Brain microvascular endothelial cell (primary cell): ENCODE measurements around the gene HEYL.
A peak's percentile ranks its signal among the peaks of the same experiment; 100 is the strongest.
"Not testable (repeated sequence)": the region's sequence is repeated elsewhere in the genome, so short reads cannot be mapped to it uniquely, and the experiment has no call there.

ENCODE experiments used
- DNase-seq: peaks from one replicate; pipeline ENCODE4 v3.0.0-alpha.2; 2020
- H3K27ac ChIP-seq: fragments of 250-450 bp; sonication (Bioruptor Pico); 2 replicates; pipeline ENCODE4 v1.5.1; 2020; ENCODE audit warnings: mild to moderate bottlenecking, moderate library complexity
- H3K27me3 ChIP-seq: fragments of 250-450 bp; sonication (Bioruptor Pico); replicated peaks from 2 replicates; pipeline ENCODE4 v1.5.1; 2020; ENCODE audit warnings: mild to moderate bottlenecking
- H3K36me3 ChIP-seq: fragments of 250-450 bp; sonication (Bioruptor Pico); replicated peaks from 2 replicates; pipeline ENCODE4 v1.5.1; 2020; ENCODE audit warnings: mild to moderate bottlenecking
- H3K4me3 ChIP-seq: 2 replicates; pipeline ENCODE4 v1.5.1; 2011; ENCODE audit warnings: low read depth, mild to moderate bottlenecking, control low read depth, low read length, moderate library complexity
- in situ Hi-C: cut with HindIII; loops from 2 replicates; pipeline ENCODE4 v1.10.0; 2017; ENCODE audit warnings: low sequenced_read_pairs, low pct_ligation_motif_present
- TF ChIP-seq, protein P1 (sequence below): IDR thresholded peaks from 2 replicates; pipeline ENCODE4 v1.5.1; 2011; ENCODE audit warnings: low read depth, mild to moderate bottlenecking, moderate library complexity, low read length, control low read depth, inconsistent platforms; ENCODE audit errors: missing control alignments

The HEYL gene

DNA sequence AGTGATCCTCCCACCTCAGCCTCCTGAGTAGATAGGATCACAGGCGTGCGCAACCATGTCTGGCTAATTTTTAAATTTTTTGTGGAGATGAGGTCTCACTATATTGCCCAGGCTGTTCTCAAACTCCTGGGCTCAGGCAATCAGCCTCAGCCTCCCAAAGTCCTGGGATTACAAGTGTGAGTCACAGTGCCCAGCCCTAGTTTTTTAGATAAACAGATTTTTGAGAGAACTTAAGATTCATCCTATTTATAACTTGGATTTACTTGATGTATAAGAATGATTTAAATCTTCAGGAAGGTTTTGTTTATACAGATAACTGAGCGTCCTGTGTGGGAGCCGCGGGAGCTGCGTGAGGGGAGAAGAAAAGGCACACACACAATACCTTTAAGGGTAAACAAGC, 26.2 kb downstream of the HEYL start:
- Histone ChIP-seq H3K4me3 (no peak overlapping the region), H3K27me3 (no peaks in the 10 kb centered on the region), H3K36me3 (no peaks in the 10 kb centered on the region), H3K27ac (no peak overlapping the region)
- in situ Hi-C loops, result no loop called here
- DNase-seq, result no peak
- TF ChIP-seq, protein P1, sequence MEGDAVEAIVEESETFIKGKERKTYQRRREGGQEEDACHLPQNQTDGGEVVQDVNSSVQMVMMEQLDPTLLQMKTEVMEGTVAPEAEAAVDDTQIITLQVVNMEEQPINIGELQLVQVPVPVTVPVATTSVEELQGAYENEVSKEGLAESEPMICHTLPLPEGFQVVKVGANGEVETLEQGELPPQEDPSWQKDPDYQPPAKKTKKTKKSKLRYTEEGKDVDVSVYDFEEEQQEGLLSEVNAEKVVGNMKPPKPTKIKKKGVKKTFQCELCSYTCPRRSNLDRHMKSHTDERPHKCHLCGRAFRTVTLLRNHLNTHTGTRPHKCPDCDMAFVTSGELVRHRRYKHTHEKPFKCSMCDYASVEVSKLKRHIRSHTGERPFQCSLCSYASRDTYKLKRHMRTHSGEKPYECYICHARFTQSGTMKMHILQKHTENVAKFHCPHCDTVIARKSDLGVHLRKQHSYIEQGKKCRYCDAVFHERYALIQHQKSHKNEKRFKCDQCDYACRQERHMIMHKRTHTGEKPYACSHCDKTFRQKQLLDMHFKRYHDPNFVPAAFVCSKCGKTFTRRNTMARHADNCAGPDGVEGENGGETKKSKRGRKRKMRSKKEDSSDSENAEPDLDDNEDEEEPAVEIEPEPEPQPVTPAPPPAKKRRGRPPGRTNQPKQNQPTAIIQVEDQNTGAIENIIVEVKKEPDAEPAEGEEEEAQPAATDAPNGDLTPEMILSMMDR, result no peak

DNA sequence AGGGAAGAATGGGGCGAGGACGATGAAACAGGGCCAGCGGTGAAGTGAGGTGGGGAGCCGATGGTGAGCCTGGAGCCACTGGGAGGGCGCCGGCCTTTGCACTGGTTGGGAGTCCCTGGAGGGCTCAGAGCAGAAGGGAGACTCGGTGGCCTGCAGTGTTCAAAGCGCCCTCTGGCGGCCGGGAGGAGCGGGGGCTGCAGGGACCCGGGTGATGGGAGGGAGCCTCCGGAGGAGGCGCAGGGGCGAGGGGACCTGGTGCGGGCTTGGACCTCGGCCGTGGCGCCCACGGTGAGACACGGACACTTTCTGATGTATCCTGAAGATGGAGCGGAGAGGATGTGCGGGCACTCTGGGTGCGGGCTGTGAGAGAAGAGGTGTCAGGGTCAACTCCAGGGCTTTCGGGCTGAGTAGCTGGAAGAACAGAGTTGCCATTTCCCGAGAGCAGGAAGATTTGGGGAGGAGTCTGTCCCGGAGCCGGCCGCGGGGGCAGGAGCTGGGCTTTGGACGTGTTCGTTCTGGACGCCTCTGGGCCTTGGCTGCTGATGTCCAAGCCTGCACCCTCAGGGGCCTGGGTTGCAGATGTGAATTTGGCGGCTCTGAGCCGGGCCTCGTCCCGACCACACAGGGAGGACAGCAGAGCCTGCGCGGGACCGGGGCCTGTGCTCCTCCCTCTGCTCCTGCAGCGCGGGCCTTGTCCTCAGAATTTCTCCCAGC, 29.7 kb downstream of the HEYL start:
- Histone ChIP-seq H3K36me3 (no peaks in the 10 kb centered on the region), H3K4me3 (no peak overlapping the region), H3K27ac (no peak overlapping the region), H3K27me3 (no peaks in the 10 kb centered on the region)
- DNase-seq, result no peak
- in situ Hi-C loops, result no loop called here
- TF ChIP-seq, protein P1, result peak; percentile 71

DNA sequence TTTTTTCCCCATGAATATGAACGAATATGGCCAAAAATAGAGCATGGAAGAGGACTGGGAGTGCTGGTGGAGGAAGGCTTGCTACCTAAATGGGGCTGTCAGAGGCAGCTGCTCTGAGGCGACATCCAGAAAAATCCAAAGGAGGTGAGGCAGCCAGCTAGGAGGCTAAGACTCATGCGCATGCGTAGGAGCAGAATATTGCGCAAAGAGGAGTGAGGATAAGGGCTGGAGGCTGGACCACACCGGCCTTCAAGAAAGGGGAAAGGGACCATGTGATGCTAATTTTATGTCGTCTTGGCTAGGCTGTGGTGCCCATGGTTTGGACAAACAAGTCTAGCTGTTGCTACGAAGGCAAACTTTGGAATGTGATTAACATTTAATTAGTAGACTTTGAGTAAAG, 30.5 kb downstream of the HEYL start:
- H3K27ac ChIP-seq, result no peak overlapping the region
- H3K36me3 ChIP-seq, result no peaks in the 10 kb centered on the region
- H3K4me3 ChIP-seq, result no peak overlapping the region
- TF ChIP-seq, protein P1, result no peak
- no peak for DNase-seq
- no peaks in the 10 kb centered on the region for H3K27me3 ChIP-seq
- in situ Hi-C loops, result no loop called here

DNA sequence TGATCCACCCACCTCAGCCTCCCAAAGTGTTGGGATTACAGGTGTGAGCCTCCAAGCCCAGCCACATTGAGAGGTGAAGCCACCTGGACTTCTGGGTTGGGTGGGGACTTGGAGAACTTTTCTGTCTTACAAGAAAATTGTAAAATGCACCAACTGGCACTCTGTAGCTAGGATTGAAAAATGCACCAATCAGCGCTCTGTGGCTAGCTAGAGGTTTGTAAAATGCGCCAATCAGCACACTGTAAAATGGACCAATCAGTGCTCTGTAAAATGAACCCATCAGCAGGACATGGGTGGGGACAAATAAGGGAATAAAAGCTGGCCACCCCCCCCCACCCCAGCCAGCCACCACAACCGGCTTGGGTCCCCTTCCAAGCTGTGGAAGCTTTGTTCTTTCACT, 35.8 kb downstream of the HEYL start:
- DNase-seq, in situ Hi-C loops, H3K27me3 ChIP-seq, H3K4me3 ChIP-seq, H3K27ac ChIP-seq, H3K36me3 ChIP-seq: not testable (repeated sequence)

DNA sequence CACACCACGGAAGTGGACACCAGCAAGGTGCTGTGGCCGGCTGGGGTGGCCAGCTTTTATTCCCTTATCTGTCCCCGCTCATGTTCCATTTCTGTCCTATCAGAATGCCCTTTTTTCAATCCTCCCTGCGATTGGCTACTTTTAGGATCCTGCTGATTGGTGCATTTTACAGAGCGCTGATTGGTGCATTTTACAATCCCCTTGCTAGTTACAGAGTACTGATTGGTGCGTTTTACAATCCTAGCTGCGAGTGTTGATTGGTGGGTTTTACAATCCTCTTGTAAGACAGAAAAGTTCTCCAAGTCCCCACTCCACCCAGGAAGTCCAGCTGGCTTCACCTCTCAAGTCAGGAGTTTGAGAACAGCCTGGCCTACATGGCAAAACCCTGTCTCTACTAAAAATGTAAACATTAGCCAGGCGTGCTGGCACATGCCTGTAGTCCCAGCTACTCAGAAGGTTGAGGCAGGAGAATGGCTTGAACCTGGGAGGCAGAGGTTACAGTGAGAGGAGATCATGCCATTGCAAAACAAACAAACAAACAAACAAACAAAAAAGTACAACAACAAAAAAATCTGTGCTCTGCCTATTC, 37.7 kb downstream of the HEYL start:
- H3K36me3 ChIP-seq, H3K27me3 ChIP-seq, DNase-seq, in situ Hi-C loops, H3K4me3 ChIP-seq, H3K27ac ChIP-seq: not testable (repeated sequence)

DNA sequence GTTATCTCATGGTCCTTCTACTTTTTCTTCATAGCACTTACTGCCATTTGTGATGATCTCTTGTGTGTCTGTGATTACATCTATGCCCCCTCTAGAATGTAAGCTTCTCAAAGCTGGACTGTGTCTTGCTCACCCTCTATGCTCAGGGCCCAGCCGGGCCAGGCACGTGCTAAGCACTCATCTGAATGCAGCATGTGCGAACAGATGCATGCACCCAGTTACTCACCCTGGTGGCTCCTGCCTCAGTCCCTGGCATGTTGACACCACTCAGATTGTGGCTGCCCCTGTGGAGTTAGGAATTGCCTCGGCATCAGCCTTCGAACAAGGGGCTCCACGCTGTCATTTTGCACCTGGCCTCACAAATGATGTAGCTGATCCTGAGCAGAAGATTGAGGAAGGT, 43.3 kb downstream of the HEYL start:
- no peak overlapping the region for H3K4me3 ChIP-seq
- TF ChIP-seq, protein P1, result no peak
- H3K27ac ChIP-seq, result no peak overlapping the region
- H3K27me3 ChIP-seq, result peaks cover 5% of the 10 kb centered on the region
- in situ Hi-C loops, result no loop called here
- no peak for DNase-seq
- H3K36me3 ChIP-seq, result no peaks in the 10 kb centered on the region

DNA sequence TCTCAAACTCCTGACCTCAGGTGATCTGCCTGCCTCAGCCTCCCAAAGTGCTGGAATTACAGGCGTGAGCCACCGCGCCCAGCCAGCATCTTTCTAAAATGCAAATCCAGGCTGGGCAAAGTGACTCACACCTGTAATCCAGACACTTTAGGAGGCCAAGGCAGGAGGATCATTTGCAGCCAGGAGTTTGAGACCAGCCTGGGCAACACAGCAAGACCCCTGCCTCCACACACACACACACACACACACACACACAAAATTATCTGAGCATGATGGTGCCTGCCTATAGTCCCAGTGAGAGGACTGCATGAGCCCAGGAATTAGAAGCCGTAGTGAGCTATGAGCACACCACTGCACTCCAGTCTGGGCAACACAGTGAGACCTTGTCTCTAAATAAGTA, 46.1 kb downstream of the HEYL start:
- Histone ChIP-seq H3K27ac (no peak overlapping the region), H3K36me3 (no peaks in the 10 kb centered on the region), H3K4me3 (no peak overlapping the region), H3K27me3 (peaks cover 5% of the 10 kb centered on the region)
- TF ChIP-seq, protein P1, result no peak
- no peak for DNase-seq
- in situ Hi-C loops, result no loop called here
